ENCODE data around the gene TSN. TPM values are rescaled to one million over a fixed set of nuclear protein-coding genes. Genes with fewer than 3 reads are reported as not detected.

Gene TSN
- total RNA-seq, 2 donors from 2014 or later, result 71.5 to 79.8 TPM

GRCh38 chr2:121798617-121799016 is 43.2 kb downstream of the TSN start:
- WGBS, 2 experiments (ENCODE audit: insufficient coverage in 1 of 2, insufficient read length in 1 of 2), result 96 to 100% methylated on average over 1 of the region's 1 CpG
- Histone ChIP-seq H3K27ac (ENCODE audit: low read depth, low read length) (no peak overlapping the region), H3K4me3 (ENCODE audit: low read length) (no peak overlapping the region), H3K4me1 (ENCODE audit: control insufficient read depth, insufficient read depth, low read length) (no peaks in the 10 kb centered on the region), H3K27me3 (ENCODE audit: control insufficient read depth, insufficient read depth, low read length, poor library complexity, severe bottlenecking) (no peaks in the 10 kb centered on the region), H3K36me3 (ENCODE audit: control insufficient read depth, insufficient read depth, low read length) (no peaks in the 10 kb centered on the region), H3K9ac (ENCODE audit: extremely low read depth, low read length, poor library complexity, severe bottlenecking) (no peak overlapping the region), H3K9me3 (ENCODE audit: control insufficient read depth, low read length) (peaks cover 5% of the 10 kb centered on the region)
- H3K9me3 Mint-ChIP-seq, result peaks cover 7% of the 10 kb centered on the region
- no peak overlapping the region for H3K4me3 Mint-ChIP-seq
- TF ChIP-seq CTCF (conservative IDR thresholded peaks at IDR 0.05), result no peak
- no peak for DNase-seq
- H3K4me1 Mint-ChIP-seq, result peaks cover 2% of the 10 kb centered on the region
- H3K27me3 Mint-ChIP-seq (ENCODE audit: insufficient read depth), result peaks cover 3% of the 10 kb centered on the region
- H3K36me3 Mint-ChIP-seq (ENCODE audit: low read depth), result no peaks in the 10 kb centered on the region
- no peak overlapping the region for H3K27ac Mint-ChIP-seq

- Histone ChIP-seq H3K9ac (ENCODE audit: extremely low read depth, low read length, poor library complexity, severe bottlenecking) (no peak overlapping the region), H3K4me3 (ENCODE audit: low read length) (no peak overlapping the region), H3K27ac (ENCODE audit: low read depth, low read length) (no peak overlapping the region), H3K4me1 (ENCODE audit: control insufficient read depth, insufficient read depth, low read length) (peaks cover 3% of the 10 kb centered on the region), H3K27me3 (ENCODE audit: control insufficient read depth, insufficient read depth, low read length, poor library complexity, severe bottlenecking) (no peaks in the 10 kb centered on the region), H3K9me3 (ENCODE audit: control insufficient read depth, low read length) (peaks cover 5% of the 10 kb centered on the region), H3K36me3 (ENCODE audit: control insufficient read depth, insufficient read depth, low read length) (no peaks in the 10 kb centered on the region)
- H3K27me3 Mint-ChIP-seq (ENCODE audit: insufficient read depth), result peaks cover 1% of the 10 kb centered on the region
- peaks cover 7% of the 10 kb centered on the region for H3K9me3 Mint-ChIP-seq
- H3K36me3 Mint-ChIP-seq (ENCODE audit: low read depth), result no peaks in the 10 kb centered on the region
- H3K4me1 Mint-ChIP-seq, result peaks cover 24% of the 10 kb centered on the region
- DNase-seq, result no peak
- 80 to 96% methylated on average over 2 of the region's 2 CpGs for WGBS, 2 experiments (ENCODE audit: insufficient coverage in 1 of 2, insufficient read length in 1 of 2)
- TF ChIP-seq CTCF (conservative IDR thresholded peaks at IDR 0.05), result no peak
- no peak overlapping the region for H3K4me3 Mint-ChIP-seq
- no peak overlapping the region for H3K27ac Mint-ChIP-seq
Observed at GRCh38 chr2:121801916-121802315, 46.5 kb downstream of the TSN start.

- peak overlapping the region; percentile 46 for H3K27ac Mint-ChIP-seq
- H3K9me3 ChIP-seq (ENCODE audit: control insufficient read depth, low read length), result peaks cover 5% of the 10 kb centered on the region
- H3K4me1 Mint-ChIP-seq, result peaks cover 24% of the 10 kb centered on the region
- H3K27me3 ChIP-seq (ENCODE audit: control insufficient read depth, insufficient read depth, low read length, poor library complexity, severe bottlenecking), result no peaks in the 10 kb centered on the region
- peaks cover 7% of the 10 kb centered on the region for H3K9me3 Mint-ChIP-seq
- no peaks in the 10 kb centered on the region for H3K27me3 Mint-ChIP-seq (ENCODE audit: insufficient read depth)
- H3K36me3 Mint-ChIP-seq (ENCODE audit: low read depth), result no peaks in the 10 kb centered on the region
- no peak overlapping the region for H3K27ac ChIP-seq (ENCODE audit: low read depth, low read length)
- H3K4me3 Mint-ChIP-seq, result no peak overlapping the region
- H3K36me3 ChIP-seq (ENCODE audit: control insufficient read depth, insufficient read depth, low read length), result no peaks in the 10 kb centered on the region
- no peak overlapping the region for H3K4me3 ChIP-seq (ENCODE audit: low read length)
- H3K9ac ChIP-seq (ENCODE audit: extremely low read depth, low read length, poor library complexity, severe bottlenecking), result no peak overlapping the region
- no peak for TF ChIP-seq CTCF (conservative IDR thresholded peaks at IDR 0.05)
- DNase-seq, result no peak
- 92 to 100% methylated on average over 1 to 2 of the region's 2 CpGs for WGBS, 2 experiments (ENCODE audit: insufficient coverage in 1 of 2, insufficient read length in 1 of 2)
- peaks cover 3% of the 10 kb centered on the region for H3K4me1 ChIP-seq (ENCODE audit: control insufficient read depth, insufficient read depth, low read length)
Observed at GRCh38 chr2:121803503-121803902, 48.1 kb downstream of the TSN start.
